Stimulated activated naive CD4-positive, alpha-beta T cell (primary cell): Measurements from ENCODE around the gene C1orf21.

Source experiments
- DNase-seq, 6 experiments: peaks; one replicate each; lab custom pipeline; 2025; lab: John Stamatoyannopoulos, UW

The C1orf21 gene

GRCh38 chr1:184447651-184448185 is 60.9 kb downstream of the C1orf21 start:
- no peak for DNase-seq

GRCh38 chr1:184449916-184450315 is 63.1 kb downstream of the C1orf21 start:
- no peak for DNase-seq

GRCh38 chr1:184455786-184456185 is 69.0 kb downstream of the C1orf21 start:
- no peak for DNase-seq

GRCh38 chr1:184456189-184456588 is 69.4 kb downstream of the C1orf21 start:
- DNase-seq, result no peak

- no peak for DNase-seq
Observed at GRCh38 chr1:184457500-184457899, 70.7 kb downstream of the C1orf21 start.

- DNase-seq, result no peak
Observed at GRCh38 chr1:184461321-184461720, 74.5 kb downstream of the C1orf21 start.

- no peak for DNase-seq
Observed at GRCh38 chr1:184462155-184462554, 75.3 kb downstream of the C1orf21 start.

- no peak for DNase-seq
Observed at GRCh38 chr1:184462990-184463389, 76.2 kb downstream of the C1orf21 start.

GRCh38 chr1:184463680-184464079 is 76.9 kb downstream of the C1orf21 start:
- DNase-seq, result no peak

- DNase-seq, result no peak
Observed at GRCh38 chr1:184464757-184465156, 77.9 kb downstream of the C1orf21 start.

GRCh38 chr1:184465489-184466146 is 78.8 kb downstream of the C1orf21 start:
- no peak for DNase-seq

- DNase-seq, result no peak
Observed at GRCh38 chr1:184467295-184467694, 80.5 kb downstream of the C1orf21 start.

GRCh38 chr1:184469396-184469795 is 82.6 kb downstream of the C1orf21 start:
- DNase-seq, result no peak

- DNase-seq, result no peak
Observed at GRCh38 chr1:184471686-184472085, 84.9 kb downstream of the C1orf21 start.

GRCh38 chr1:184472136-184472535 is 85.3 kb downstream of the C1orf21 start:
- DNase-seq, result no peak

- no peak for DNase-seq
Observed at GRCh38 chr1:184473176-184473966, 86.5 kb downstream of the C1orf21 start.

- DNase-seq, result no peak
Observed at GRCh38 chr1:184476187-184476586, 89.4 kb downstream of the C1orf21 start.

GRCh38 chr1:184479435-184480167 is 92.8 kb downstream of the C1orf21 start:
- no peak for DNase-seq

- DNase-seq, result no peak
Observed at GRCh38 chr1:184480736-184481135, 93.9 kb downstream of the C1orf21 start.

GRCh38 chr1:184482136-184482535 is 95.3 kb downstream of the C1orf21 start:
- DNase-seq, result no peak

- no peak for DNase-seq
Observed at GRCh38 chr1:184483101-184483683, 96.4 kb downstream of the C1orf21 start.
